Measurements from ENCODE around the gene CRYL1.

GRCh38 chr13:20482787-20483186, 42.9 kb downstream of the CRYL1 start:
- TF ChIP-seq ZNF513 (tag by site-specific recombination; IDR thresholded peaks at IDR 0.05) (no peak), ZNF10 (tag by site-specific recombination; IDR thresholded peaks at IDR 0.05) (no peak), ZBTB1 (tag by site-specific recombination; IDR thresholded peaks at IDR 0.05) (no peak), CTCF (tag by site-specific recombination; IDR thresholded peaks at IDR 0.05) (no peak)
